Osteocyte (in vitro differentiated cells): Measurements from ENCODE around the gene TMEM225B. TPM values are rescaled to one million over a fixed set of nuclear protein-coding genes. Genes with fewer than 3 reads are reported as not detected.

Source experiments
- total RNA-seq: library from RNA; stranded (reverse); gene quantifications from 2 replicates; pipeline ENCODE4 v1.2.1, GENCODE V29; 2021

The TMEM225B gene
- total RNA-seq, 1 donor from 2014 or later: 1.6 TPM

Other genes starting within 250 kb of the TMEM225B start
- 76.1 and 84.9 TPM in 2 replicates for gene ARPC1B, start 223.5 kb upstream of the TMEM225B start, total RNA-seq
- 107 and 116 TPM in 2 replicates for gene PDAP1, start 189.7 kb upstream of the TMEM225B start, total RNA-seq
- 112 and 131 TPM in 2 replicates for gene BUD31, start 189.3 kb upstream of the TMEM225B start, total RNA-seq
- 5.7 and 10.5 TPM in 2 replicates for gene PTCD1, start 159.5 kb upstream of the TMEM225B start, total RNA-seq
- 32.3 and 37.9 TPM in 2 replicates for gene CPSF4, start 159.3 kb upstream of the TMEM225B start, total RNA-seq
- gene ATP5MF, start 132.1 kb upstream of the TMEM225B start, total RNA-seq: 251 and 253 TPM in 2 replicates
- 6.9 and 8.4 TPM in 2 replicates for gene ZNF789, start 125.4 kb upstream of the TMEM225B start, total RNA-seq
- gene ZNF394, start 98.0 kb upstream of the TMEM225B start, total RNA-seq: 23.8 and 24.4 TPM in 2 replicates
- gene ZKSCAN5, start 93.6 kb upstream of the TMEM225B start, total RNA-seq: 11.6 and 12.1 TPM in 2 replicates
- gene FAM200A, start 46.2 kb upstream of the TMEM225B start, total RNA-seq: 5.3 and 6.3 TPM in 2 replicates
- gene ZNF655, start 39.6 kb upstream of the TMEM225B start, total RNA-seq: 62.8 and 64.2 TPM in 2 replicates
- gene ZSCAN25, start 18.7 kb downstream of the TMEM225B start, total RNA-seq: 19.6 and 20.7 TPM in 2 replicates
- not detected in 2 replicates for gene CYP3A5, start 81.7 kb downstream of the TMEM225B start, total RNA-seq
- not detected in 2 replicates for gene CYP3A7, start 136.9 kb downstream of the TMEM225B start, total RNA-seq
- gene CYP3A4, start 185.9 kb downstream of the TMEM225B start, total RNA-seq: not detected in 2 replicates
- not detected in 2 replicates for gene CYP3A43, start 229.7 kb downstream of the TMEM225B start, total RNA-seq